Measurements from ENCODE around the gene SIL1. TPM values are rescaled to one million over a fixed set of nuclear protein-coding genes. Genes with fewer than 3 reads are reported as not detected.
"Not testable (repeated sequence)": the region's sequence is repeated elsewhere in the genome, so short reads cannot be mapped to it uniquely, and the experiment has no call there.

The SIL1 gene
- total RNA-seq, 4 donors from 2014 or later, result 28.6 to 48.1 (median 36.5) TPM

GRCh38 chr5:139226131-139226530 lies 28.0 kb upstream of the SIL1 start:
- H3K4me1 ChIP-seq, result no peaks in the 10 kb centered on the region
- no peaks in the 10 kb centered on the region for H3K9me3 ChIP-seq
- H3K27ac ChIP-seq, result no peak overlapping the region
- H3K4me3 ChIP-seq, result no peak overlapping the region
- no CpG with 5 or more reads among the region's 2 CpGs for WGBS, 2 donors (ENCODE audit: low coverage in 1 of 2)
- no peak for TF ChIP-seq POLR2A (IDR thresholded peaks at IDR 0.05)
- no peak for TF ChIP-seq POLR2AphosphoS5 (IDR thresholded peaks at IDR 0.05)
- no peak for TF ChIP-seq EP300 (IDR thresholded peaks at IDR 0.05)
- TF ChIP-seq CTCF (IDR thresholded peaks at IDR 0.05), result no peak
- no peak for ATAC-seq
- H3K36me3 ChIP-seq, result no peaks in the 10 kb centered on the region
- no peaks in the 10 kb centered on the region for H3K27me3 ChIP-seq

- Histone ChIP-seq H3K9me3 (no peaks in the 10 kb centered on the region), H3K27ac (no peak overlapping the region), H3K4me3 (no peak overlapping the region), H3K36me3 (no peaks in the 10 kb centered on the region), H3K4me1 (no peaks in the 10 kb centered on the region), H3K27me3 (no peaks in the 10 kb centered on the region)
- WGBS, 2 donors (ENCODE audit: low coverage in 1 of 2), result 97 to 100% methylated on average over 1 to 3 of the region's 3 CpGs
- ATAC-seq, result no peak
- TF ChIP-seq CTCF (IDR thresholded peaks at IDR 0.05) (no peak), POLR2A (IDR thresholded peaks at IDR 0.05) (no peak), POLR2AphosphoS5 (IDR thresholded peaks at IDR 0.05) (no peak), EP300 (IDR thresholded peaks at IDR 0.05) (no peak)
Measured at GRCh38 chr5:139223481-139223880, 25.3 kb upstream of the SIL1 start.

DNA sequence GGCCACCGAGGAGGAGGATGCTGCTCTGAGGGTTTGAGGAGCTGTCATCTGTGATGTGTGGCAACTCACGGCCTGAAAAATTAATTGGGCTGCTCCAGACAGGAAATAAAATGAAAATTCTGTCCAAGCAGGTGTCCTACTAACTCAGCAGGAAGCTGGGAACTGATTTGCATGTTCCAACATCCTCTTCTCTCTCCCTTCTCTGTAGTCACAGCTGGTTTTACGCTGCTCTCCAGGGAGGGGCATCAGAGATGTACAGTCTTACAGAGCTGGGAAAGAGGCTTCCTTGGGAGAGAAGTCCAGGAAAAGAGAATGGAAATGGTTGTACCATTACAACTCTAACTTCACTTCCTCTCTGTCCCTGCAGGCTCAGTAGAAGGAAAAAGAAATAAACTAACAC lies 24.2 kb upstream of the SIL1 start:
- Histone ChIP-seq H3K27me3 (no peaks in the 10 kb centered on the region), H3K4me3 (no peak overlapping the region), H3K36me3 (no peaks in the 10 kb centered on the region), H3K4me1 (no peaks in the 10 kb centered on the region), H3K9me3 (no peaks in the 10 kb centered on the region), H3K27ac (no peak overlapping the region)
- no peak for TF ChIP-seq POLR2A (IDR thresholded peaks at IDR 0.05)
- no peak for TF ChIP-seq CTCF (IDR thresholded peaks at IDR 0.05)
- no peak for TF ChIP-seq EP300 (IDR thresholded peaks at IDR 0.05)
- no peak for TF ChIP-seq POLR2AphosphoS5 (IDR thresholded peaks at IDR 0.05)
- no peak for ATAC-seq
- WGBS, 2 donors (ENCODE audit: low coverage in 1 of 2), result 57 to 58% methylated on average over 2 to 3 of the region's 3 CpGs

- ATAC-seq, H3K36me3 ChIP-seq, H3K4me3 ChIP-seq, H3K4me1 ChIP-seq, H3K27me3 ChIP-seq, H3K27ac ChIP-seq, H3K9me3 ChIP-seq: not testable (repeated sequence)
- WGBS, 2 donors (ENCODE audit: low coverage in 1 of 2), result 83 to 93% methylated on average over 7 of the region's 7 CpGs
Measured at GRCh38 chr5:139218038-139218437, 19.9 kb upstream of the SIL1 start.

GRCh38 chr5:139215107-139215975 lies 17.2 kb upstream of the SIL1 start:
- H3K9me3 ChIP-seq, result no peaks in the 10 kb centered on the region
- ATAC-seq, result no peak
- no peaks in the 10 kb centered on the region for H3K27me3 ChIP-seq
- TF ChIP-seq POLR2A (IDR thresholded peaks at IDR 0.05), result no peak
- TF ChIP-seq CTCF (IDR thresholded peaks at IDR 0.05), result no peak
- no peak for TF ChIP-seq EP300 (IDR thresholded peaks at IDR 0.05)
- no peak for TF ChIP-seq POLR2AphosphoS5 (IDR thresholded peaks at IDR 0.05)
- H3K4me1 ChIP-seq, result no peaks in the 10 kb centered on the region
- H3K36me3 ChIP-seq, result no peaks in the 10 kb centered on the region
- 51 to 72% methylated on average over 13 of the region's 15 CpGs for WGBS, 2 donors (ENCODE audit: low coverage in 1 of 2)
- no peak overlapping the region for H3K27ac ChIP-seq
- no peak overlapping the region for H3K4me3 ChIP-seq

Measured in gastroesophageal sphincter (tissue), 4 donors.